ENCODE data around the gene CCT8L2. TPM values are rescaled to one million over a fixed set of nuclear protein-coding genes. Genes with fewer than 3 reads are reported as not detected.
"Not testable (repeated sequence)": the region's sequence is repeated elsewhere in the genome, so short reads cannot be mapped to it uniquely, and the experiment has no call there.

The CCT8L2 gene
- total and polyA plus RNA-seq, 2 experiments from 2014 or later: not detected

DNA sequence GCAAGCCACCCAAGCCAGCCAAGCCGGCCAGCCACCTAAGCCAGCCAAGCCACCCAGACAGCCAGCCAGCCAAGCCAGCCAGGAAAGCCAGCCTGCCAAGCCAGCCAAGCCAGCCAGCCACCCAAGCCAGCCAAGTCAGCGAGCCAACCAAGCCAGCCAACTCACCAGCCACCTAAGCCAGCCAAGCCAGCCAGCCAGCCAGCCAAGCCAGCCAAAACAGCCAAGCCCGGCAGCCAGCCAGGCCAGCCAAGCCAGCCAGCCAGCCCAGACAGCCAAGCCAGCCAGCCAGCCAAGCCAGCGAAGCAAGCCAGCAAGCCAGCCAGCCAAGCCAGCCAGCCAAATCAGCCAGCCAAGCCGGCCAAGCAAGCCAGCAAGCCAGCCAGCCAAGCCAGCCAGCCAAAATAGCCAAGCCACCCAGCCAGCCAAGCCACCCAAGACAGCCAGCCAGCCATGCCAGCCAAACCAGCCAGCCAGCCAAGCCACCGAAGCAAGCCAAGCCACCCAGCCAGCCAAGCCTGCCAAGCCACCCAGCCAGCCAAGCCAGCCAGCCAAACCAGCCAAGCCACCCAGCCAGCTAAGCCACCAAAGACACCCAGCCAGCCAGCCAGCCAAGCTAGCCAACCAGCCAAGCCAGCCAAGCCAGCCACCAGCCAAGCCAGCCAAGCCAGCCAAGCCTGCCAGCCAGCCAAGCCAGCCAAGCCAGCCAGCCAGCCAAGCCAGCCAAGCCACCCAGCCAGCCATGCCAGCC lies 27.6 kb downstream of the CCT8L2 start:
- not testable (repeated sequence) for H3K27me3 ChIP-seq (ENCODE audit: insufficient read depth); H3K4me1 ChIP-seq (ENCODE audit: insufficient read depth); H3K27ac ChIP-seq (ENCODE audit: low read depth); H2AFZ ChIP-seq; H3K79me2 ChIP-seq (replicated peaks; ENCODE audit: insufficient read depth); H3K27ac Mint-ChIP-seq; ATAC-seq; H3K4me3 Mint-ChIP-seq; H4K20me1 ChIP-seq (replicated peaks; ENCODE audit: insufficient read depth); H3K4me2 ChIP-seq; H3K4me1 Mint-ChIP-seq; H3K4me3 ChIP-seq; H3K36me3 Mint-ChIP-seq (ENCODE audit: low read depth); H3F3A ChIP-seq (replicated peaks; ENCODE audit: low read depth); H3K36me3 ChIP-seq (ENCODE audit: insufficient read depth); H3K27me3 Mint-ChIP-seq (ENCODE audit: insufficient read depth, low read depth, poor library complexity); H3K9me2 ChIP-seq (ENCODE audit: insufficient read depth); DNase-seq (ENCODE audit: low spot score)
- peaks cover 54% of the 10 kb centered on the region for H3K9me3 Mint-ChIP-seq

DNA sequence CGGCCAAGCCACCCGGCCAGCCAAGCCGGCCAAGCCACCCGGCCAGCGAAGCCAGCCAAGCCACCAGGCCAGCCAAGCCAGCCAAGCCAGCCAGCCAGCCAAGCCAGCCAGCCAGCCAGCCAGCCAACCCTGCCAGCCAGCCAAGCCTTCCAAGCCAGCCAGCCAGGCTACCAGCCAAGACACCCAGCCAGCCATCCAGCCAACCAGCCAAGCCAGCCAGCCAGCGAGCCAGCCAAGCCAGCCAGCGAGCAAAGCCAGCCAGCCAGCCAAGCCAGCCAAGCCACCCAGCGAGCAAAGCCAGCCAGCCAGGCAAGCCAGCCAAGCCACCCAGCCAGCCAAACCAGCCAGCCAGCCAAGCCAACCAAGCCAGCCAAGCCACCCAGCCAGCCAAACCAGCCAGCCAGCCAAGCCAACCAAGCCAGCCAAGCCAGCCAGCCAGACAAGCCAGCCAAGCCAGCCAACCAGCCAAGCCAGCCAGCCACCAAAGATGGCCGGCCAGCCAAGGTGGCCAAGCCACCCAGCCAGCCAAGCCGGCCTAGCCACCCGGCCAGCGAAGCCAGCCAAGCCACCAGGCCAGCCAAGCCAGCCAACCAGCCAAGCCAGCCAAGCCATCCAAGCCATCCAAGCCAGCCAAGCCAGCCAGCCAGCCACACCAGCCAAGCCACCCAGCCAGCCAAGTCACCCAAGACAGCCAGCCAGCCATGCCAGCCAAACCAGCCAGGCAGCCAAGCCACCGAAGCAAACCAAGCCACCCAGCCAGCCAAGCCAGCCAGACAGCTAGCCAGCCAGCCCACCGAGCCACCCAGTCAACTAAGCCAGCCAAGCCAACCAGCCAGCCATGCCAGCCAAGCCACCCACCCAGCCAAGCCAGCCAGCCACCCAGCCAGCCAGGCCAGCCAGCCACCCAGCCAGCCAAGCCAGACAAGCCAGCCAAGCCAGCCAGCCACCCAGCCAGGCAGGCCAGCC lies 28.8 kb downstream of the CCT8L2 start:
- H3K27me3 ChIP-seq (ENCODE audit: insufficient read depth): no peaks in the 10 kb centered on the region
- H4K20me1 ChIP-seq (replicated peaks; ENCODE audit: insufficient read depth): no peaks in the 10 kb centered on the region
- H3K27ac ChIP-seq (ENCODE audit: low read depth): no peak overlapping the region
- no peak overlapping the region for H3K4me3 ChIP-seq
- H3K79me2 ChIP-seq (replicated peaks; ENCODE audit: insufficient read depth): no peaks in the 10 kb centered on the region
- Mint-ChIP-seq H3K27ac (no peak overlapping the region), H3K9me3 (peaks cover 60% of the 10 kb centered on the region), H3K4me3 (no peak overlapping the region), H3K27me3 (ENCODE audit: insufficient read depth, low read depth, poor library complexity) (peaks cover 6% of the 10 kb centered on the region), H3K36me3 (ENCODE audit: low read depth) (peaks cover 5% of the 10 kb centered on the region; the same call in 1 of the 3 replicates), H3K4me1 (no peaks in the 10 kb centered on the region)
- no peak overlapping the region for H3K4me2 ChIP-seq
- no peaks in the 10 kb centered on the region for H3K4me1 ChIP-seq (ENCODE audit: insufficient read depth)
- ATAC-seq (no peak), DNase-seq (ENCODE audit: low spot score) (no peak)
- H3K9me2 ChIP-seq (ENCODE audit: insufficient read depth): no peaks in the 10 kb centered on the region
- H3K36me3 ChIP-seq (ENCODE audit: insufficient read depth): no peaks in the 10 kb centered on the region
- H3F3A ChIP-seq (replicated peaks; ENCODE audit: low read depth): no peaks in the 10 kb centered on the region
- H2AFZ ChIP-seq: no peak overlapping the region
- TF ChIP-seq NANOG (IDR thresholded peaks at IDR 0.05; ENCODE audit: borderline replicate concordance) (no peak), EZH2 (IDR thresholded peaks at IDR 0.05; ENCODE audit: low read depth, unreplicated experiment) (no peak), CTCF (conservative IDR thresholded peaks at IDR 0.05; ENCODE audit: low read depth in 2 of 2) (no peak), ZNF331 (CRISPR knock-in tag; IDR thresholded peaks at IDR 0.05; ENCODE audit: low read depth) (no peak), POLR2AphosphoS5 (IDR thresholded peaks at IDR 0.05; ENCODE audit: low read depth) (no peak), REST (IDR thresholded peaks at IDR 0.05; ENCODE audit: unreplicated experiment) (no peak)
- TF ChIP-seq, protein P1, sequence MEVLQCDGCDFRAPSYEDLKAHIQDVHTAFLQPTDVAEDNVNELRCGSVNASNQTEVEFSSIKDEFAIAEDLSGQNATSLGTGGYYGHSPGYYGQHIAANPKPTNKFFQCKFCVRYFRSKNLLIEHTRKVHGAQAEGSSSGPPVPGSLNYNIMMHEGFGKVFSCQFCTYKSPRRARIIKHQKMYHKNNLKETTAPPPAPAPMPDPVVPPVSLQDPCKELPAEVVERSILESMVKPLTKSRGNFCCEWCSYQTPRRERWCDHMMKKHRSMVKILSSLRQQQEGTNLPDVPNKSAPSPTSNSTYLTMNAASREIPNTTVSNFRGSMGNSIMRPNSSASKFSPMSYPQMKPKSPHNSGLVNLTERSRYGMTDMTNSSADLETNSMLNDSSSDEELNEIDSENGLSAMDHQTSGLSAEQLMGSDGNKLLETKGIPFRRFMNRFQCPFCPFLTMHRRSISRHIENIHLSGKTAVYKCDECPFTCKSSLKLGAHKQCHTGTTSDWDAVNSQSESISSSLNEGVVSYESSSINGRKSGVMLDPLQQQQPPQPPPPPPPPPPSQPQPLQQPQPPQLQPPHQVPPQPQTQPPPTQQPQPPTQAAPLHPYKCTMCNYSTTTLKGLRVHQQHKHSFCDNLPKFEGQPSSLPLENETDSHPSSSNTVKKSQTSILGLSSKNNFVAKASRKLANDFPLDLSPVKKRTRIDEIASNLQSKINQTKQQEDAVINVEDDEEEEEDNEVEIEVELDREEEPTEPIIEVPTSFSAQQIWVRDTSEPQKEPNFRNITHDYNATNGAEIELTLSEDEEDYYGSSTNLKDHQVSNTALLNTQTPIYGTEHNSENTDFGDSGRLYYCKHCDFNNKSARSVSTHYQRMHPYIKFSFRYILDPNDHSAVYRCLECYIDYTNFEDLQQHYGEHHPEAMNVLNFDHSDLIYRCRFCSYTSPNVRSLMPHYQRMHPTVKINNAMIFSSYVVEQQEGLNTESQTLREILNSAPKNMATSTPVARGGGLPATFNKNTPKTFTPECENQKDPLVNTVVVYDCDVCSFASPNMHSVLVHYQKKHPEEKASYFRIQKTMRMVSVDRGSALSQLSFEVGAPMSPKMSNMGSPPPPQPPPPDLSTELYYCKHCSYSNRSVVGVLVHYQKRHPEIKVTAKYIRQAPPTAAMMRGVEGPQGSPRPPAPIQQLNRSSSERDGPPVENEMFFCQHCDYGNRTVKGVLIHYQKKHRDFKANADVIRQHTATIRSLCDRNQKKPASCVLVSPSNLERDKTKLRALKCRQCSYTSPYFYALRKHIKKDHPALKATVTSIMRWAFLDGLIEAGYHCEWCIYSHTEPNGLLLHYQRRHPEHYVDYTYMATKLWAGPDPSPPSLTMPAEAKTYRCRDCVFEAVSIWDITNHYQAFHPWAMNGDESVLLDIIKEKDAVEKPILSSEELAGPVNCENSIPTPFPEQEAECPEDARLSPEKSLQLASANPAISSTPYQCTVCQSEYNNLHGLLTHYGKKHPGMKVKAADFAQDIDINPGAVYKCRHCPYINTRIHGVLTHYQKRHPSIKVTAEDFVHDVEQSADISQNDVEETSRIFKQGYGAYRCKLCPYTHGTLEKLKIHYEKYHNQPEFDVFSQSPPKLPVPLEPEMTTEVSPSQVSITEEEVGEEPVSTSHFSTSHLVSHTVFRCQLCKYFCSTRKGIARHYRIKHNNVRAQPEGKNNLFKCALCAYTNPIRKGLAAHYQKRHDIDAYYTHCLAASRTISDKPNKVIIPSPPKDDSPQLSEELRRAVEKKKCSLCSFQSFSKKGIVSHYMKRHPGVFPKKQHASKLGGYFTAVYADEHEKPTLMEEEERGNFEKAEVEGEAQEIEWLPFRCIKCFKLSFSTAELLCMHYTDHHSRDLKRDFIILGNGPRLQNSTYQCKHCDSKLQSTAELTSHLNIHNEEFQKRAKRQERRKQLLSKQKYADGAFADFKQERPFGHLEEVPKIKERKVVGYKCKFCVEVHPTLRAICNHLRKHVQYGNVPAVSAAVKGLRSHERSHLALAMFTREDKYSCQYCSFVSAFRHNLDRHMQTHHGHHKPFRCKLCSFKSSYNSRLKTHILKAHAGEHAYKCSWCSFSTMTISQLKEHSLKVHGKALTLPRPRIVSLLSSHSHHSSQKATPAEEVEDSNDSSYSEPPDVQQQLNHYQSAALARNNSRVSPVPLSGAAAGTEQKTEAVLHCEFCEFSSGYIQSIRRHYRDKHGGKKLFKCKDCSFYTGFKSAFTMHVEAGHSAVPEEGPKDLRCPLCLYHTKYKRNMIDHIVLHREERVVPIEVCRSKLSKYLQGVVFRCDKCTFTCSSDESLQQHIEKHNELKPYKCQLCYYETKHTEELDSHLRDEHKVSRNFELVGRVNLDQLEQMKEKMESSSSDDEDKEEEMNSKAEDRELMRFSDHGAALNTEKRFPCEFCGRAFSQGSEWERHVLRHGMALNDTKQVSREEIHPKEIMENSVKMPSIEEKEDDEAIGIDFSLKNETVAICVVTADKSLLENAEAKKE (CRISPR knock-in tag; IDR thresholded peaks at IDR 0.05): no peak
